GM12878 (cell line): ENCODE data around the gene DPP9. TPM values are rescaled to one million over a fixed set of nuclear protein-coding genes. Genes with fewer than 3 reads are reported as not detected.

Experiments used
- ATAC-seq: fragments of 200-7000 bp; cut with Tn5 transposase; 3 replicates; pipeline ENCODE4 v1.9.1; 2020; ENCODE audit warnings: mild to moderate bottlenecking, moderate library complexity
- BruUV-seq: library from RNA; stranded (reverse); fragments of 400-500 nt; replicated peaks from 2 replicates; lab custom pipeline; 2021; lab: Mats Ljungman, UMichigan
- CTCF ChIA-PET: fragments of 300-600 bp; sonication (Branson Sonifier 250); formaldehyde crosslinking; extraction: SDS; loops from one replicate; lab custom pipeline; 2021; ENCODE audit warnings: inconsistent platforms; lab: Yijun Ruan, JAX
- POLR2A ChIA-PET: fragments of 350-600 bp; formaldehyde crosslinking; extraction: SDS; loops from one replicate; lab custom pipeline; 2021; ENCODE audit warnings: inconsistent platforms; lab: Charles Lee
- RAD21 ChIA-PET: fragments of 300-600 bp; sonication (Branson Sonifier 250); formaldehyde crosslinking; loops from one replicate; lab custom pipeline; 2023; ENCODE audit warnings: antibody characterized with exemption; ENCODE audit not compliant: unreplicated experiment; lab: Charles Lee
- SMC1A ChIA-PET: fragments of 300-600 bp; sonication (Branson Sonifier 250); formaldehyde crosslinking; loops from one replicate; lab custom pipeline; 2023; ENCODE audit not compliant: unreplicated experiment, uncharacterized antibody; lab: Charles Lee
- DNase-seq: peaks from one replicate; pipeline ENCODE4 v3.0.0-alpha.2; 2011; ENCODE audit warnings: low read depth, low spot score
- FAIRE-seq: peaks from 3 replicates; lab custom pipeline; 2011; peaks lifted over from hg19 to GRCh38; lab: Jason Lieb, UNC
- H2AFZ ChIP-seq: 2 replicates; pipeline ENCODE4 v1.6.0; 2011; ENCODE audit warnings: low read depth, low read length, control low read depth; ENCODE audit not compliant: control insufficient read depth
- H3K27ac ChIP-seq: 2 replicates; pipeline ENCODE4 v1.5.1; 2011; ENCODE audit warnings: control low read depth; ENCODE audit not compliant: control insufficient read depth, insufficient read depth
- H3K27me3 ChIP-seq, 2 experiments: replicated peaks in 1 of 2; 2 replicates each; pipeline versions ENCODE4 v1.6.0 to v1.6.1; 2011; ENCODE audit warnings: low read length in 1 of 2; ENCODE audit not compliant: control insufficient read depth in 2 of 2, insufficient read depth in 2 of 2
- H3K36me3 ChIP-seq, 2 experiments: 2 replicates each; pipeline ENCODE4 v1.5.1; 2011; ENCODE audit warnings: low read length in 1 of 2; ENCODE audit not compliant: control insufficient read depth in 2 of 2, insufficient read depth in 2 of 2
- H3K4me1 ChIP-seq: 2 replicates; pipeline ENCODE4 v1.6.1; 2011; ENCODE audit warnings: mild to moderate bottlenecking, low read length, moderate library complexity, mixed read lengths; ENCODE audit not compliant: control insufficient read depth, insufficient read depth
- H3K4me2 ChIP-seq: 2 replicates; pipeline ENCODE4 v1.6.0; 2011; ENCODE audit warnings: control low read depth; ENCODE audit not compliant: control insufficient read depth, insufficient read depth
- H3K4me3 ChIP-seq: fragments of 200-600 bp; sonication (generic); 2 replicates; pipeline ENCODE4 v1.5.1; 2016
- H3K79me2 ChIP-seq: 2 replicates; pipeline ENCODE4 v1.6.0; 2011; ENCODE audit warnings: low read length; ENCODE audit not compliant: control insufficient read depth, insufficient read depth
- H3K9ac ChIP-seq: 2 replicates; pipeline ENCODE4 v1.8.0; 2011; ENCODE audit warnings: low read length, control low read depth, mixed read lengths; ENCODE audit not compliant: control insufficient read depth, insufficient read depth
- H3K9me3 ChIP-seq: replicated peaks from 3 replicates; pipeline ENCODE4 v1.5.1; 2011; ENCODE audit warnings: mild to moderate bottlenecking, low read length; ENCODE audit not compliant: control insufficient read depth, insufficient read depth
- H4K20me1 ChIP-seq: 2 replicates; pipeline ENCODE4 v1.6.0; 2011; ENCODE audit not compliant: control insufficient read depth, insufficient read depth
- KAT2A ChIP-seq: conservative IDR thresholded peaks from 2 replicates; pipeline ENCODE4 v1.6.1; 2011; ENCODE audit warnings: low read depth, low read length; ENCODE audit not compliant: control insufficient read depth
- PML ChIP-seq: IDR thresholded peaks from 2 replicates; pipeline ENCODE4 v1.6.1; 2012; ENCODE audit warnings: low read length, inconsistent platforms
- WGBS: methylation state at CpG from one replicate; pipeline ENCODE4 v1.1.6; 2016; ENCODE audit warnings: low lambda C conversion rate; ENCODE audit not compliant: insufficient replicate concordance, insufficient coverage; ENCODE audit errors: missing lambda C conversion rate; 5-methylcytosine and 5-hydroxymethylcytosine counted together
- in situ Hi-C: fragments of 300-500 bp; cut with MboI; formaldehyde crosslinking; loops from 9 replicates; pipeline ENCODE4 v1.14.3; 2018; ENCODE audit warnings: mixed read lengths
- intact Hi-C: fragments of 100-400 bp; cut with micrococcal nuclease; formaldehyde crosslinking; loops from one replicate; pipeline ENCODE4 v1.14.2; 2022; ENCODE audit not compliant: unreplicated experiment
- polyA plus RNA-seq, 11 experiments: library from polyadenylated mRNA; depleted of rRNA in 4 of 11; unstranded in 6 of 11; stranded (reverse) in 5 of 11; fragments of >200 nt; fragmentation: Nextera tagmentation in 4 of 11; fragmentation: Illumina TruSeq in 1 of 11; extraction: Ambion mirVana in 4 of 11; extraction: Trizol in 1 of 11; gene quantifications; 1 replicate in 1 of 11; 2 replicates in 10 of 11; pipeline versions ENCODE4 v1.2.1 to v1.2.3, GENCODE V29; 2011 to 2016; ENCODE audit warnings: inconsistent platforms in 2 of 11, missing spikeins in 2 of 11, low read depth in 1 of 11
- total RNA-seq, 4 experiments: library from RNA; depleted of rRNA in 3 of 4; stranded (reverse); fragments of >200 nt in 3 of 4; fragmentation: Illumina TruSeq in 1 of 4; extraction: Trizol in 1 of 4; gene quantifications; 2 replicates each; pipeline versions ENCODE4 v1.2.1 to v1.2.3, GENCODE V29; 2013 to 2021
- TF ChIP-seq, protein P1 (sequence below): IDR thresholded peaks from 2 replicates; pipeline ENCODE4 v1.6.1; 2011; ENCODE audit warnings: low read depth, low read length, improper control_type of control experiment, borderline replicate concordance

DPP9 gene
- total and polyA plus RNA-seq, 10 of the 15 experiments (the other 5 are each of a cell fraction or from before 2014, with no cell fraction given), result 0.64 to 58.6 (median 27.6) TPM

DNA sequence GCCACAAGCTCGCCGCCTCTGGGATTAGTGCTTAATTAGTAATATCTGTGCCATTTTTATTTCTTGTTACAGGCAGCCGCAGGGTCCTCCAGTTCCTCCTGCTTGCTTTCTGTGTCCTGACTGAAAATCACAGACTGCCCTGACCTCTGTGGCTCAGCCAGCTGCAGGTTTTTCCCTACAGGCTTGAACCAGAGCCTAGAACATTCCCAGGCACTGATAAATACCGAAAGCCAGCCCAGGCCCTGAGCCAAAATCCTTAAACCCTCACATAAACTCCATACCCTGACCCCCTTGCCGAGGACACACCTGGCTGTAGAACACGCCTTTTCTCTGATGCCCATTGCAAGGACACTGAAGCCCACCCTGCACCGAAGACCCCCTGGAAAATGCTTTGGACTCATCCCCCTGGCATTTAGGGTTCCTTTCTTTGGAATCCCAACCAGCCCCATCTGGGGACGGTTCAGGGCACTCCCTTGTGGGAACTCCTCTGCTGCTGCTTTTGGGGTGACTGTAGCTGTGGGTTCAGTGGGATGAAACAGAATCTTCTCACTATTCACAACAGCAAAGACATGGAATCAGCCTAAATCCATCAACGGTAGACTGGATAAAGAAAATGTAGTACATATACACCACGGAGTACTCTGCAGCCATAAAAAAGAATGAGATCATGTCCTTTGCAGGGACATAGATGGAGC, 15.5 kb downstream of the DPP9 start:
- SMC1A ChIA-PET, result no interaction called here
- no peak for FAIRE-seq

DNA sequence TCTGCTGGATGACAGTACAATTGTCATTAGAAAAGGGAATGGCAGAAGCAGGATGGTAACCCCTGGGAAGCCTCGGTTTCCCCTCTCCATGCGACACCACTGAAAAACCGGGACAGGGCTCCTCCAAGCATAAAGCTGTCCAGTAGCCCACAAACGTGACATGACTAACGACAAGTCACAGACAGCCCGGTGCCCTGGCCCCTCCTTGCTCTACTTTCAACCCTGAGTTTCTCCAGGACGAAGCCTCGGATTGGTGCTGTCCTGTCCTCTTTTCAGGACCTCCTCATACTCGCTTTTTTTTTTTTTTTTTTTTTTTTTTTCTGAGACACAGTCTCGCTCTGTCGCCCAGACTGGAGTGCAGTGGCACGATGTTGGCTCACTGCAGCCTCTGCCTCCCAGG, 16.3 kb downstream of the DPP9 start:
- CTCF ChIA-PET, result no interaction called here

More for the DNA sequence above, 15.5 kb downstream of the DPP9 start:
- Histone ChIP-seq H3K9me3 (no peaks in the 10 kb centered on the region), H3K9ac (no peak overlapping the region), H2AFZ (no peak overlapping the region), H3K27me3 (no peaks in the 10 kb centered on the region), H3K4me1 (peaks cover 17% of the 10 kb centered on the region), H3K4me2 (no peak overlapping the region), H3K36me3 (peaks cover 2 to 24% of the 10 kb centered on the region in 2 experiments; a peak in 3 of 4 replicates), H4K20me1 (no peaks in the 10 kb centered on the region), H3K4me3 (no peak overlapping the region), H3K79me2 (no peaks in the 10 kb centered on the region), H3K27ac (no peak overlapping the region)
- WGBS, result 97% methylated on average over 10 of the region's 10 CpGs
- in situ Hi-C loops (no loop called here), intact Hi-C loops (loop anchor here (2.0 kb wide), 1 partner anchor 37 kb away; the partner anchor contains the start of gene MYDGF)
- TF ChIP-seq, protein P1, sequence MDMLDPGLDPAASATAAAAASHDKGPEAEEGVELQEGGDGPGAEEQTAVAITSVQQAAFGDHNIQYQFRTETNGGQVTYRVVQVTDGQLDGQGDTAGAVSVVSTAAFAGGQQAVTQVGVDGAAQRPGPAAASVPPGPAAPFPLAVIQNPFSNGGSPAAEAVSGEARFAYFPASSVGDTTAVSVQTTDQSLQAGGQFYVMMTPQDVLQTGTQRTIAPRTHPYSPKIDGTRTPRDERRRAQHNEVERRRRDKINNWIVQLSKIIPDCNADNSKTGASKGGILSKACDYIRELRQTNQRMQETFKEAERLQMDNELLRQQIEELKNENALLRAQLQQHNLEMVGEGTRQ, result no peak
- no peak for TF ChIP-seq PML
- ATAC-seq (no peak), DNase-seq (no peak)
- TSS peak; percentile 35 for BruUV-seq
- ChIA-PET POLR2A (no interaction called here), CTCF (no interaction called here), RAD21 (no interaction called here)

More for the DNA sequence above, 16.3 kb downstream of the DPP9 start:
- POLR2A ChIA-PET, result no interaction called here
- FAIRE-seq (no peak), DNase-seq (no peak), ATAC-seq (no peak)
- Histone ChIP-seq H3K4me3 (no peak overlapping the region), H3K4me1 (peaks cover 17% of the 10 kb centered on the region), H3K9ac (no peak overlapping the region), H3K27me3 (no peaks in the 10 kb centered on the region), H2AFZ (no peak overlapping the region), H3K4me2 (no peak overlapping the region), H4K20me1 (no peaks in the 10 kb centered on the region), H3K9me3 (no peaks in the 10 kb centered on the region), H3K27ac (no peak overlapping the region), H3K79me2 (no peaks in the 10 kb centered on the region), H3K36me3 (peaks cover 3 to 22% of the 10 kb centered on the region in 2 experiments; a peak in 3 of 4 replicates)
- SMC1A ChIA-PET, result no interaction called here
- no TSS peak for BruUV-seq
- in situ Hi-C loops, result no loop called here
- intact Hi-C loops, result no loop called here
- RAD21 ChIA-PET, result no interaction called here
- no peak for TF ChIP-seq KAT2A
- WGBS, result 86% methylated on average over 8 of the region's 12 CpGs
